Measurements from ENCODE around the gene MTMR8.

The MTMR8 gene

DNA sequence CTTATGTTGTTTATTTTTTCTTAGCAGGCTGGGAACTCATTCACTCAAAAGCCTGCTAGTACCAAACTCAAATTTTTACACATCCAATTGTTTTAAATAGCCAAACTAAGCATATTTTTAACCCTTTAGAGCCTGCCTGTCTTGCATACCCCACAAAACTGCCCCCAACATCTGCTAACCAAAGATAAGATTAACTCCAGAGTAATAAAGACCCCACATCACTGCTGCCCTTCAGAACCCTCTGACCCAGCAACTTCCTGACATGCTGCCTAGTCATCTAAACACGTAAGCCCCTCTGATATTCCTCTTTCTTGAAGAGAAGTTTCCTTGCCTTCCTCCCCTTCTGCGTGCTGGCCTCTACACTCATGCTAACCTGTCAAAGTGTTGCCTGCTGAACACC lies 104.1 kb downstream of the MTMR8 start:
- DNase-seq: no peak

- no peak for DNase-seq
These were observed 130.0 kb downstream of the MTMR8 start for GRCh38 chrX:64265265-64265664.

DNA sequence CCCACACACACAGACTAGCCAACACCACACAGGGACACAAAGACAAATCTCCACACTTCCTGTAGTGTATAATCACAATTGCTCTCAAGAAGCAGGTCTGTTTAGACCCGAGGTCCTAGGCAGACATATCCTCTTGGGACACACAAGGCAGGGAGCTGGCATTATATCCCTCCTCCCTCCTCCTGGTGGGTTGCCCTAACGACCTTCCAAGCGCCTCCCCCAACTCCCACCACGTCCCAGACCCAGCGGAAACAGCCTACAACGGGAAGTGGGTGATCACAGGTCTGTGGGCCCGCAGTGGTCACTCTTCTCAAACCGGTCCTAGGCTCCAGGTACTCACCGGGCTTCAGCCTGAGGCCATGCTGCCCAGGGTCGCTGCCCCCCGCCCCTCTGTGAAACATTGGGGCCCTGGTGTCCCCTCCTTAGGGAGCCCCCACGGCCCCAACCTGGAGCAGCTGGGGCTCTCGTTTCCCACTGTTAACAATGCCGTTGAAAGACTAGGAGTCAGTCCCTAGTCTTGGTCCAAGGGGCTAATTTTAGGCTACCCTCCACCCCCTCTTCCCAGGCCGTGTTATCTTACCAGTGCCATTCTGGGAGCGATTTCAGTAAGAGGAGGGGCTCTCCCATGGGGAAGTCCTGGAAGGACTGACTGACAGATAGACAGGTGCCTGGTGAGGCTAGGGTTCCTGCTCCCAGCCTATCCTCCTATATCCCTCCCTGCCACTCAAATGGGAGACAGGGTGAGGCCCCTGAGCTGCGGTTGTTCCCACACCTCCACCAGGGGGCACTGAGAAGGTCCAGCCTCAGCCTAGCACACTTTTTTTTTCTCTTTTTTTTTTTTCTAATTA lies 164.9 kb downstream of the MTMR8 start, which contains the start of gene ASB12:
Gene ASB12 (minus strand): TSS at position 485 of the 848 bp plus-strand sequence. CDS start 4,957 bp downstream, outside the sequence.
- no peak for DNase-seq

DNA sequence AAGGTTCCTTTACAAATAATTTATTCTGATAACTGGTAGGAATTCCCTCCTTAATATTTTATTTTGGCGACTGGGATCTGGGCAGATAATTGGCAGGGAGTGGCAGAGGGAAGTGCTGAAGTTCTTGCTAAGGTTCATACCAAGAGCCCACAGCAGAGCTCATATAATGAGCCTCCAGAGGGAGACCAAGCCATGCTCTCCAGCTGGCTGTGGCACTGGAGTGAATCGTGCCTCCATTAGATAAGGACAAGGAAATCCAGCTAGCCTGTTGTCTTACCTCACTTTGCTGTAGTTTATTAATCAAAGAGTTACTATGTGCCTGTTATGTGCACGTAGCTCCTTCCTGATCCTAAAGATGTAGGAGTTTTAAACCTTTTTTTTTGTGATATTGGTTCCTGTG lies 166.1 kb downstream of the MTMR8 start:
- DNase-seq: no peak

Data from NCI-H748 treated with DMSO at 0.1 percent for 48 hours (cell line).